Gastrocnemius medialis (tissue), 4 donors: ENCODE data around the gene EFNB2.

ENCODE experiments used
- CTCF ChIP-seq, 5 experiments: fragments of 450-650 bp in 3 of 5; fragments of 200-600 bp in 2 of 5; sonication (generic) in 2 of 5; IDR thresholded peaks in 4 of 5; conservative IDR thresholded peaks in 1 of 5; 1 replicate in 4 of 5; 2 replicates in 1 of 5; pipeline ENCODE4 v1.5.1; 2016 to 2019; ENCODE audit warnings: antibody characterized with exemption in 5 of 5, mild to moderate bottlenecking in 3 of 5, moderate library complexity in 3 of 5
- POLR2A ChIP-seq, 2 donors: fragments of 450-650 bp; IDR thresholded peaks; one replicate each; pipeline ENCODE4 v1.6.1; 2017; ENCODE audit warnings: antibody characterized with exemption in 2 of 2, mild to moderate bottlenecking in 2 of 2, moderate library complexity in 2 of 2

DNA sequence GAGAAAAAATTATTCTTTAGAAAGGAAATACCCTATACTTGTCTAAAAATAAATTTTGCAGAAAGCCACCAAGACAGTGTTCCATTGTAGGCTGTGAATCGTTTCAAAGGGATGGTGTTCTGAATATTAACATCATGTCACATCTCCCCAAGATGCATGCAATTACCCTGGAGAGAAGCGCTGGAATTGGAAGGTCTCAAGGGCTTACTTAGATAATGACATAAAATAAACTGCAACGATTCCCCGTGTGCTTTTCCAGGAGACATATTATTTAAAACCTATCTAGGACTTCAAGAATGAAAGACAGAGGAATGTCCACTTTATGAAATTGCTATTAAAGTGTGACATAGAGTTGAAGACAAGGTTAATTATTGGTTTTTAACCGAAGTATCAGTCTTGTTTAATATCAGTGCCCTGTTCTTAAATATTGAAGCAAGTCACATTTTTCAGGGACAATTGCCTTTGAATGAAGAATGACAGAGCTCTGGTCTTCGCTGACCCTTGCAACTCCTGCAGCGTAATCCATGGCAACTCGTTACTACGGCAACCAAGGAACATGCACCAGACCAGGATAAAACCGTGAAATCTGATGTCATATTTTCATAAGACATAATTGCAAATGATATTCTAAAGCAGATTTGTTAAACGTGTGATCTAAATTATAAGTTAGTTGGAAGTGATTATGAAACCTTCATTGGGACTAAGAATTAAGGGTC lies 91.7 kb downstream of the EFNB2 start:
- no peak for TF ChIP-seq CTCF (IDR thresholded peaks at IDR 0.05 in 4 of 5, conservative IDR thresholded peaks at IDR 0.05 in 1 of 5)
- no peak for TF ChIP-seq POLR2A (IDR thresholded peaks at IDR 0.05)
